Mammary epithelial cell (primary cell): ENCODE data around the gene FLRT1.

Source experiments
- EZH2 ChIP-seq: IDR thresholded peaks from 2 replicates; pipeline ENCODE4 v1.6.1; 2012; ENCODE audit warnings: low read length, inconsistent platforms, borderline replicate concordance
- TF ChIP-seq, protein P1 (sequence below), 2 donors: IDR thresholded peaks in 1 of 2; conservative IDR thresholded peaks in 1 of 2; 2 replicates each; pipeline ENCODE4 v1.5.1; 2011 to 2012; ENCODE audit warnings: inconsistent platforms in 2 of 2, low read length in 2 of 2, mild to moderate bottlenecking in 2 of 2, control low read depth in 1 of 2, low read depth in 1 of 2; ENCODE audit not compliant: insufficient read depth in 1 of 2; ENCODE audit errors: extremely low read depth in 1 of 2

DNA sequence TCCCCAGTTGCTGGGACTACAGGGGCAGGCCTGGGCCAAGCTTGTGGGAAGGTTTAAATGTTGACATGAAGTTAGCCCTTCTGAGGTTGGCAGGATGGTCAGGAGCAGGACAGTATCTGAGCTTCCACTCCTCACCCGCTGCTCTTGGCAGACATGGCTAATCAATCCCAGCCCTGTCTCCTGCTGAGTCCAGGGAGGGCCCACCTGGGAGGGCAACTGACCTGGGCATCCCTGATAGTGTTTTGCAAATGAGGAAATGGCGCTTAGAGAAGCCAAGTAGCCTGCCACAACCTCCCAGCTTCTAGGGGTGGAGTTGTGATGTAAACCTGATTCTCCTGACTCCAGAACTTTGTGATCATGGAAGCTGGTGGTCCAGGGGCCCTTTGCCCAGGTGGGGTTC, 16.7 kb downstream of the FLRT1 start:
- TF ChIP-seq, protein P1, sequence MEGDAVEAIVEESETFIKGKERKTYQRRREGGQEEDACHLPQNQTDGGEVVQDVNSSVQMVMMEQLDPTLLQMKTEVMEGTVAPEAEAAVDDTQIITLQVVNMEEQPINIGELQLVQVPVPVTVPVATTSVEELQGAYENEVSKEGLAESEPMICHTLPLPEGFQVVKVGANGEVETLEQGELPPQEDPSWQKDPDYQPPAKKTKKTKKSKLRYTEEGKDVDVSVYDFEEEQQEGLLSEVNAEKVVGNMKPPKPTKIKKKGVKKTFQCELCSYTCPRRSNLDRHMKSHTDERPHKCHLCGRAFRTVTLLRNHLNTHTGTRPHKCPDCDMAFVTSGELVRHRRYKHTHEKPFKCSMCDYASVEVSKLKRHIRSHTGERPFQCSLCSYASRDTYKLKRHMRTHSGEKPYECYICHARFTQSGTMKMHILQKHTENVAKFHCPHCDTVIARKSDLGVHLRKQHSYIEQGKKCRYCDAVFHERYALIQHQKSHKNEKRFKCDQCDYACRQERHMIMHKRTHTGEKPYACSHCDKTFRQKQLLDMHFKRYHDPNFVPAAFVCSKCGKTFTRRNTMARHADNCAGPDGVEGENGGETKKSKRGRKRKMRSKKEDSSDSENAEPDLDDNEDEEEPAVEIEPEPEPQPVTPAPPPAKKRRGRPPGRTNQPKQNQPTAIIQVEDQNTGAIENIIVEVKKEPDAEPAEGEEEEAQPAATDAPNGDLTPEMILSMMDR (conservative IDR thresholded peaks at IDR 0.05 in 1 of 2, IDR thresholded peaks at IDR 0.05 in 1 of 2; ENCODE audit: extremely low read depth in 1 of 2, insufficient read depth in 1 of 2, low read depth in 1 of 2, low read length in 2 of 2): no peak
- TF ChIP-seq EZH2: no peak
